Measurements from ENCODE around the gene YPEL3. TPM values are rescaled to one million over a fixed set of nuclear protein-coding genes. Genes with fewer than 3 reads are reported as not detected.

The YPEL3 gene
- total RNA-seq, 1 donor from 2014 or later = 93.6 TPM

DNA sequence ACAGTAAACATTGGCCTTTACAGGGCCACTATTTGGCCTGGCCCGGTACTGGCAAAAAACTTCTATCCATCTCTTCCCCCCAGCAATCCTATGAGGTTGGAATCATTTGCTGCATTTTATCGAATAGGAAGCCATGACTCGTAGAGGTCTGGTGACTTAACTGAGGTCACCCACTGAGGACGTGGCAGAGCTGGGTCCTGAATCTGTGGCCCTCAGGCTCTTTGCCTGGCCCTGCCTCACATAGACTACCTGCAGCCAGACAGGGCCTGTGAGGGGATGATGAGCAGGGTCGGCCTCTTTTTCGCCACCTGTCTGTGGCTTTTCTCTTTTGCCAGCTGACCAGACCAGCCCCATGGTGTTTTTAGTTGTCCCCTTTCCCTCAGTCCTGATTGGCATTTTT lies 18.4 kb downstream of the YPEL3 start:
- intact Hi-C loops (cut with DNase I) = no loop called here
- H3K4me3 ChIP-seq = no peak overlapping the region
- no peaks in the 10 kb centered on the region for H3K9me3 ChIP-seq
- peaks cover 49% of the 10 kb centered on the region for H3K36me3 ChIP-seq
- H3K4me1 ChIP-seq = peaks cover 22% of the 10 kb centered on the region
- DNase-seq (no peak), ATAC-seq (no peak)
- no peaks in the 10 kb centered on the region for H3K27me3 ChIP-seq
- no peak overlapping the region for H3K27ac ChIP-seq
- TF ChIP-seq, protein P1, sequence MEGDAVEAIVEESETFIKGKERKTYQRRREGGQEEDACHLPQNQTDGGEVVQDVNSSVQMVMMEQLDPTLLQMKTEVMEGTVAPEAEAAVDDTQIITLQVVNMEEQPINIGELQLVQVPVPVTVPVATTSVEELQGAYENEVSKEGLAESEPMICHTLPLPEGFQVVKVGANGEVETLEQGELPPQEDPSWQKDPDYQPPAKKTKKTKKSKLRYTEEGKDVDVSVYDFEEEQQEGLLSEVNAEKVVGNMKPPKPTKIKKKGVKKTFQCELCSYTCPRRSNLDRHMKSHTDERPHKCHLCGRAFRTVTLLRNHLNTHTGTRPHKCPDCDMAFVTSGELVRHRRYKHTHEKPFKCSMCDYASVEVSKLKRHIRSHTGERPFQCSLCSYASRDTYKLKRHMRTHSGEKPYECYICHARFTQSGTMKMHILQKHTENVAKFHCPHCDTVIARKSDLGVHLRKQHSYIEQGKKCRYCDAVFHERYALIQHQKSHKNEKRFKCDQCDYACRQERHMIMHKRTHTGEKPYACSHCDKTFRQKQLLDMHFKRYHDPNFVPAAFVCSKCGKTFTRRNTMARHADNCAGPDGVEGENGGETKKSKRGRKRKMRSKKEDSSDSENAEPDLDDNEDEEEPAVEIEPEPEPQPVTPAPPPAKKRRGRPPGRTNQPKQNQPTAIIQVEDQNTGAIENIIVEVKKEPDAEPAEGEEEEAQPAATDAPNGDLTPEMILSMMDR (IDR thresholded peaks at IDR 0.05) = no peak

- ATAC-seq = peak; percentile 33
- TF ChIP-seq, protein P1 (IDR thresholded peaks at IDR 0.05) = no peak
- Histone ChIP-seq H3K9me3 (no peaks in the 10 kb centered on the region), H3K27me3 (no peaks in the 10 kb centered on the region), H3K27ac (peak overlapping the region; percentile 95), H3K36me3 (peaks cover 50% of the 10 kb centered on the region), H3K4me3 (peak overlapping the region; percentile 99), H3K4me1 (peaks cover 22% of the 10 kb centered on the region)
- no peak for DNase-seq
- intact Hi-C loops (cut with DNase I) = no loop called here
These were observed 19.7 kb downstream of the YPEL3 start for GRCh38 chr16:30076276-30076791.

DNA sequence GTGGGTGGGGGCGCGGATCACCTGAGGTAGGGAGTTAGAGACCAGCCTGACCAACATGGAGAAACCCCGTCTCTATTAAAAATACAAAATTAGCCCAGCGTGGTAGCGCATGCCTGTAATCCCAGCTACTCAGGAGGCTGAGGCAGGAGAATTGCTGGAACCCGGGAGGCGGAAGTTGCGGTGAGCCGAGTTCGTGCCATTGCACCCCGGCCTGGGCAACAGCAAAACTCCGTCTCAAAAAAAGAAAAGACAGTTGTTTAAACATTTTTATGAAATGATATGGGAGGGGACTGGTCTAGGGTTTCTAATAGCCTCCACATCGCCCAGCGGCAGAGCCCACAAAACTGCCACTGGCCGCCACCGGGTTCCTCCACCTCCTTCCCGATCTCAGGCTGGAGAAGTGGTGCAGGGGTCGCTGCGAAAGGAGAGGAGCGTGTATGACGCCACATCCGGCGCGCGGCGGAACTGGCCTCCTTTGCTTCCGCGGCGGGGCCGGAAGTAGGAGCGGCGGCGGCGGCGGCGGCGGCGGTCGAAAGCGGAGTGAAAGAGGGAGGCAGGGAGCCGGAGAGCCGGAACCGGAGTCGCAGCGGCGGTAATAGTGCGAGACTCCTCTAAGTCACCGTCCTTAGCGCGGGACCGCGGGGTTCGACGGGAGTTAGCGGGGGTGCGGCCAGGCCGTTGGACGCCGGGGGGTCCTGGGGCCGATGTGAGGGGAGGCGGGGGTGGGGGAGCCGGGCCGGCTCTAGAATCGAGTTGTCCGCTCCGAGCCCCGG lies 20.3 kb downstream of the YPEL3 start, which contains the start of gene PPP4C:
TSS of gene PPP4C (plus strand) at position 492 of the 773 bp plus-strand sequence. CDS start 384 bp downstream, outside the sequence.
- H3K4me1 ChIP-seq = peaks cover 22% of the 10 kb centered on the region
- DNase-seq (peak; percentile 96), ATAC-seq (peak; percentile 97)
- H3K27me3 ChIP-seq = no peaks in the 10 kb centered on the region
- intact Hi-C loops (cut with DNase I) = no loop called here
- H3K36me3 ChIP-seq = peaks cover 50% of the 10 kb centered on the region
- TF ChIP-seq, protein P1 (IDR thresholded peaks at IDR 0.05) = peak; percentile 7
- peak within 1 kb of the TSS; percentile 99 for H3K4me3 ChIP-seq
- H3K27ac ChIP-seq = peak within 1 kb of the TSS; percentile 95
- no peaks in the 10 kb centered on the region for H3K9me3 ChIP-seq

GRCh38 chr16:30070490-30070889 lies 25.5 kb downstream of the YPEL3 start:
- H3K4me3 ChIP-seq = no peak overlapping the region
- no peaks in the 10 kb centered on the region for H3K9me3 ChIP-seq
- H3K4me1 ChIP-seq = peaks cover 38% of the 10 kb centered on the region
- no peaks in the 10 kb centered on the region for H3K27me3 ChIP-seq
- TF ChIP-seq, protein P1 (IDR thresholded peaks at IDR 0.05) = no peak
- intact Hi-C loops (cut with DNase I) = no loop called here
- ATAC-seq (no peak), DNase-seq (no peak)
- no peak overlapping the region for H3K27ac ChIP-seq
- H3K36me3 ChIP-seq = peaks cover 64% of the 10 kb centered on the region

GRCh38 chr16:30069611-30070462 lies 26.2 kb downstream of the YPEL3 start:
- Histone ChIP-seq H3K27me3 (no peaks in the 10 kb centered on the region), H3K27ac (no peak overlapping the region), H3K9me3 (no peaks in the 10 kb centered on the region), H3K4me1 (peaks cover 32% of the 10 kb centered on the region), H3K4me3 (no peak overlapping the region), H3K36me3 (peaks cover 64% of the 10 kb centered on the region)
- ATAC-seq (no peak), DNase-seq (no peak)
- TF ChIP-seq, protein P1 (IDR thresholded peaks at IDR 0.05) = no peak
- intact Hi-C loops (cut with DNase I) = no loop called here

Data from upper lobe of right lung (tissue), 1 donor.